NB4 (cell line): ENCODE data around the gene PCDHGA1.

Experiments used
- CTCF ChIP-seq: IDR thresholded peaks from one replicate; pipeline ENCODE4 v1.5.1; 2012; ENCODE audit warnings: low read depth, low read length
- MAX ChIP-seq: IDR thresholded peaks from 2 replicates; pipeline ENCODE4 v1.6.1; 2011; ENCODE audit warnings: low read depth, low read length
- MYC ChIP-seq: IDR thresholded peaks from 2 replicates; pipeline ENCODE4 v1.6.1; 2011; ENCODE audit warnings: low read depth, low read length
- POLR2A ChIP-seq: IDR thresholded peaks from 2 replicates; pipeline ENCODE4 v1.6.1; 2011; ENCODE audit warnings: mild to moderate bottlenecking; ENCODE audit not compliant: insufficient read length; ENCODE audit errors: extremely low read depth

- no peak for TF ChIP-seq CTCF
- TF ChIP-seq POLR2A = no peak
- TF ChIP-seq MAX = no peak
- no peak for TF ChIP-seq MYC
Observed at GRCh38 chr5:141527426-141527825, 197.1 kb downstream of the PCDHGA1 start.
